G401.6 (cell line): ENCODE measurements around the gene RNF144A.

Experiments
- FAIRE-seq: peaks from 2 replicates; lab custom pipeline; 2012; peaks lifted over from hg19 to GRCh38; lab: Jason Lieb, UNC

The RNF144A gene

DNA sequence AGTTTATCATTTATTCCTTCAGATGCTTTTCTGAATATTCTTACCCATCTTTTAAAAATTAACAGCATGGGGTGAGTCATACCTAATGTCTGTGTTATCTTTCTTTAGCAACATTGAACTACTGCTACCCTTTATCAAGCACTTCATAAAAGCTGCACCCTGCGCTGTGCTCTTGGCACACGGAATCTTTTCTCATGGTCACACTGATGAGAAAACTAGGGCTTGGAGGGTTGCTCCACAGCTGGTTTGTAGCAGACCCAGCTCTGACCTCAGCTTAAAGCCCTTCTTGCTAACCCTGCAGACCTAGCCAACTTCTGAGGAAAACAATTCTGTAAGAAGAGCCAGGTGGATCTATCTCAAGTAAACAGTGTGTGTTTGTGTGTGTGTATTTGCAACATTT lies 106.3 kb downstream of the RNF144A start:
- FAIRE-seq: no peak

DNA sequence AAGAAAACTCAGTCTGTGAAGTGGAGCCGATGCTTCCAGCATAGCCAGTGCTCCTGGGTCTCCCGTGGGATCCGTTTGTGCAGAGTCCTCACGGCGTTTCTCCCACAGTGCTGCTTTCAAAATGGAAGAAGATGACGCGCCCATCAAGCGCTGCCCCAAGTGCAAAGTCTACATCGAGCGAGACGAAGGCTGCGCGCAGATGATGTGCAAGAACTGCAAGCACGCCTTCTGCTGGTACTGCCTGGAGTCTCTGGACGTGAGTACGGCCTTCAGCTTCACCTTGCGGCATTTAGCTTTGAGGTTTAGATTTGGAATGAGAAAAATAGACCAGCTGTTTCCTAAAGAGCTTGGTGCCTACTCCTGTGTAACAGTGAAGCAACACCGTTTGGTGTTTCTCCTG lies 107.0 kb downstream of the RNF144A start:
- no peak for FAIRE-seq

DNA sequence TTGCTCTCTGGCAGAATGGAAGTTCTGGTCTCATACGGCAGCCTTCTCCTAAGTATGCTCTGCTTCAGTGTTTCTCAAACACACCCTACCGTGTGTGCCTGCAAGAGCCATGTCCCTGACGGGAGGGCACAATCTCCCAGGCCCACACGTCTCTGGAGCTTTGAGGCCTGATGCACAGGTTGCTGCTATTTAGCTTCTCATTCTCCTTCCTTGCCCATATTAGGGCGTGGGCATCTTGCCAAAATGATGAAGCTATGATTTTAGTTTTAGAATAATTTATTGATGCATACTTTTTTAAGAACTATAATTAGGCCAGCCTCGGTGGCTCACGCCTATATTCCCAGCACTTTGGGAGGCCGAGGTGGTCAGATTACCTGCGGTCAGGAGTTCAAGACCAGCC lies 107.9 kb downstream of the RNF144A start:
- FAIRE-seq: no peak

DNA sequence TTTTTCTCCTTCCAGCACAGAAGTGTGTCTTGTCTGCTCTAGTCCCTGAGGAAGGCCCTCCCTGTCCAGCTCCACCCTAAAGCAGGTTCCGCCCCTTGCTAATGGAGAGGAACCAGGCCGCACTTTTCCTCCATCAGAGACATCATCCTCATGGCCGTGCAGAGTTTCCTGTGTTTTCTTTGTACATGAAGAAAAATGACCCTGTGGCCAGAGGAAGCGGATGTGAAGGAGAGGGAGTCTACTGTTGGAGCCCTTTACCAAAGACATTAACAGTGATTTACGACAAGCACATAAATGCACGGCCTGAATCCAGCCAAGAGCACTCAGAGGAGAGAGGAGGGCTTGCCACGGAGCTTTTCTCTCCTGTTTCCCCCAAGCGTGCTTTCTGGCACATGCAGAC lies 109.5 kb downstream of the RNF144A start:
- FAIRE-seq: no peak

DNA sequence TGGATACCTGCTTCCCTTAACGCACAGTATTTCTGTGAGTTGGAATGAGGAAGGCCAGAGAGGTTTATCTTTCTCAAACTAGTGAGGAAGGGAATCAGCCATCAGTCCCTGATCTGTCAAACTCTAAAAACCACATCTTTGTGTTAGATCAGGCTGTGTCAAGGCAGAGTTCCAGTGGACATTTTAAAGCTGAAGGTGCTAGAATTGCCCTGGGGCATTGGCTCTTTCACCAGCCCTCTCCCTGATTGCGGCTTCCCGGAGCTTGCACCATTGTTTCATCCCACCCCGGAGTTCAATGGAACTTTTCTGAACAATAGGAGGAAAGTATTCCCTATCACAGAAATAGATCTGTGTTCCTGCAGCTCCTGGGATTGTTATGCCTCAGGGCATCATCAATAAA lies 110.2 kb downstream of the RNF144A start:
- FAIRE-seq: no peak

DNA sequence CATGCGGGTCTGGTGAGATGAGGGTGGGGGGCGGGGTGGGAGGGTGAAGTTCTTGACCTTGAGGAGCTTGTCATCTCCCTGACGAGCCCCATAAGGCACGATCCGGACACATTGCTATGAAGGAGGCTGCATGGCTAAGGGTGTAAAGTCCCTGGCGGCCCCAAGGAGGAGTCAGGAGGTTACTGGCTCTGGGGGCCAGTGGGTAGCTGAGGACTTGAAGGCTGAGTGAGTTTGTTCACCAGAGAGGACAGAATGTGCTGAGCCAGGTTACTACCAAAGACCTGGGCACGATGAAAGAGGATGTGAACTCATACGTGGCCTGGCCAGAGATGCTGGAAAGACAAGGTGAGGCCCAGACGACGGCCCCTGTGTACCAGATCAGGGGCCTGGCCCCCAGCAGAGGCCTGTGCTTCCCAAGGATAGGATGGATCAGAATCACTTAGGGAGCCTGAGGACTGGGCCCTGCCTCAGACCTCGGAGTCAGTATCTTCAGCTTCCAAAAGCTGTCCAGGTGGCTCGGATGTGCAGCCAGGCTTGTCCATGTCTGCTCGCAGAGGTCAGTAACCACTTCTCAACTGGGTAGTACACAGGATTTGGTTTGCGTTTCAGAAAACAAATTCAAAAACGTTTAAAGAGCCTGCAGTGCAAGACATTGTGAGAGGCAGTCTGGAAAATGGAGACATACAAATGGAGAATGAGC lies 110.9 kb downstream of the RNF144A start:
- FAIRE-seq: no peak

DNA sequence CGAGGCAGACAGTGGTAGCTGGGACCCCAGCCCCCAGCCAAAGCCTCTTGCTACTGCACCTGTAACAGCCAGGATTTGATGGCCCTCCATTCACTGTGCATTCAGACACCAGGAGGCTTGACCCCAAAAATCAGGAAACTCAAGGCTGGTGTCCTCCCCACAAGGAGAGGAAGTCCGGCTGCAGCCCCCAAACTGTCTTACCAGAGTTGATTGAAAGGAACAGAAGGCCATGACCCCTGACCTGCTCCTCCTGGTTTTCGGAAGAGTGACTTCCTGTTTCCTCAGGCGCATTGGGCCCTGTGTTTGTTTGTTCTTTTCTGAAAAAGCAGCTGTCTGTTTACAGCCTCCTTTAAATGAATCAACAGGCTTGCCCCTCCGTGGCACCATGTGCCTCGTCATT lies 111.6 kb downstream of the RNF144A start:
- FAIRE-seq: no peak

DNA sequence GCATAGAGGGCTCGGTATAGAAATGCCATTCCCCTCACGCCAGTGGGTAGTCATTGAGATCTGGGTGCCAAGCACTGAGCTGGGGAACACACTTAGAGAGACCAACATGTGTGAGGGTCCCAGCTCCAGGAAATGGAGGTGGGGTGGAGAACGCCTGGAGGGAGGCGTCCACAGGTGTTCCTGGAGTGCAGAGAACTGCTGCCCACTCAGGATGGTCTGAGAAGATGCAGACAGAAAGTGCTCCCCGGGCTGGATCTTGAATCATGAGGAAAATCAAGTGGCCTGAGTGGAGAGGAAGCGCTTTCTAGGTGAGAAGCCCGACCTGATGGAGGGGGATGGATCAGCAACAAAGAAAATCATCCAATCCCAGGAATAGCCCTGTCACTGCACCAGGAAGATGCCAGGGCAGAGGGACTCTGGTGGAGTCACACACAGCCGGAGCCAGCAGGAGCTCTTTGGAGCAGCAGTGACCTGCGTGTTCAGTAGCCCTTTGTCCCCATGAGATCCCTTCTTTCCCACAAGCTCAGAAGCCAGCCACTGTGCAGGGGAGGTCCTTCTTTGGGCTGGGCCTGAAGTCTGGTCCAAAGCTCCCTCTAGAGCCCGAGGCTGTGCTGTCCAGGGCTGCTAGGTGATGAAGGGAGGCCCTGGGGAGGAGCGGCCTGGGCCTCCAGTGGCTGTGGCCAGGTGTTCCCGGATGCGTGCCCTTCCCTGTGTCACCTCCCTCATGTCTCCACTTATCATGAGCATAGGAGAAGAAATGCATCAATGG lies 112.3 kb downstream of the RNF144A start:
- FAIRE-seq: no peak

DNA sequence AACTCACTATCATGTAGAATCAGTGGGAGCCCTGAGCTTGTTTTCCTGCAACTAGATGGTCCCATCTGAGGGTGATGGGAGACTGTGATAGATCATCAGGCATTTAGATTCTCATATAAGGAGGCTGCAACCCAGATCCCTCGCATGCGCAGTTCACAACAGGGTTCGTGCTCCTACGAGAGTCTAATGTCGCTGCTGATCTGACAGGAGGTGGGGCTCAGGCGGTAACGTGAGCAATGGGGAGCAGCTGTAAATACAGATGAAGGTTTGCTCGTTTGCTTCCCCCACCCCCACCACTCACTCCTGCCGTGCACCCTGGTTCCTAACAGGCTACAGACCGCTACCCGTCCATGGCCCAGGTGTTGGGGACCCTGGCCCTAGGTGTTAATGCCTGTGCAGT lies 113.6 kb downstream of the RNF144A start:
- no peak for FAIRE-seq

DNA sequence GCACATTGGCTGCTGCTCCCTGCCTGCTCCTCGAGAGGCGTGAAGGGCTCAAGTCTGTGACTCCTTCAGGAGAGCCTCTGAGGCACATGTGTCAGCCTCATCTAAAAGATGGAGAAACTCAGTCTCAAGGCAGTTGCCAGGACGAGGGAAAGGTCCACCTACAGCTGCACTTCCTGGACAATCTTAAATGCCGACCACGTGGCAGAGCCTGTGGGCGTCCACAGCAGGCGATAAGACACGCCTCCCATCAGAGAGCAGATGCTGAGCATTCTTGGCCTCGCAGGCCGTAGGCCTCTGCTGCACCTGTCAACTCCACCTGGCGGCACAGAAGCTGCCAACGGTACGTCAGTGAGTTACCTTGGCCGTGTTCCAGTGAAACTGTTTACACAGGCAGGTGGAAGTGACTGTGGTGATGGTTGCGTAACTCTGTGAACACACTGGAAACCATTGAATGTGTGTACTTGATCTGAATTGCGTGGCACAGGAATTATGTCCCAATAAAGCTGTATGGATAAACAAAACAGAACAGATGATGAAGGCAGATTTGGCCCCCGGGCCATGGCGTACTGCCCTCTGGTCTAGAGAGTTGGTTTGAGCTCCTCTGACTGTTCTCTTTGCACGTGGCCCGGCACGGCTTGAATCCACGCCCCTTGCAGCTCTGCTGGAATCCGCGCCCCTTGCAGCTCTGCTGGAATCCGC lies 114.5 kb downstream of the RNF144A start:
- no peak for FAIRE-seq

DNA sequence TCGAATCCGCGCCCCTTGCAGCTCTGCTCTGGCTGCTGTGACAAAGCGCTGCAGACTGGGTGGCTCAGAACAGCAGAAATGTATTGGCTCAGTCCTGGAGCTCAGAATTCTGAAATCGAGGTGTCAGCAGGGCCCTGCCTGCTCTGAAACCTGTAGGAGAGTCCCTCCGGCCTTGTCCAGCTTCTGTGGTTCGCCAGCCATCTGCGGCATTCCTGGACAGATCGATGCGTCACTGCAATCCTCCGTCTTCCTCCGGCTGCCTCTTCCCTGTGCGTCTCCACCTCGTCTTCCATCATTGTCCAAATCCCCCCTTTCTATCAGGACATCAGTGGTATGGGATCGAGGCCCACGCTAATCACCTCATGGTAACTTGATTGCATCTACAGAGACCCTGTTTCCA lies 115.2 kb downstream of the RNF144A start:
- FAIRE-seq: no peak

DNA sequence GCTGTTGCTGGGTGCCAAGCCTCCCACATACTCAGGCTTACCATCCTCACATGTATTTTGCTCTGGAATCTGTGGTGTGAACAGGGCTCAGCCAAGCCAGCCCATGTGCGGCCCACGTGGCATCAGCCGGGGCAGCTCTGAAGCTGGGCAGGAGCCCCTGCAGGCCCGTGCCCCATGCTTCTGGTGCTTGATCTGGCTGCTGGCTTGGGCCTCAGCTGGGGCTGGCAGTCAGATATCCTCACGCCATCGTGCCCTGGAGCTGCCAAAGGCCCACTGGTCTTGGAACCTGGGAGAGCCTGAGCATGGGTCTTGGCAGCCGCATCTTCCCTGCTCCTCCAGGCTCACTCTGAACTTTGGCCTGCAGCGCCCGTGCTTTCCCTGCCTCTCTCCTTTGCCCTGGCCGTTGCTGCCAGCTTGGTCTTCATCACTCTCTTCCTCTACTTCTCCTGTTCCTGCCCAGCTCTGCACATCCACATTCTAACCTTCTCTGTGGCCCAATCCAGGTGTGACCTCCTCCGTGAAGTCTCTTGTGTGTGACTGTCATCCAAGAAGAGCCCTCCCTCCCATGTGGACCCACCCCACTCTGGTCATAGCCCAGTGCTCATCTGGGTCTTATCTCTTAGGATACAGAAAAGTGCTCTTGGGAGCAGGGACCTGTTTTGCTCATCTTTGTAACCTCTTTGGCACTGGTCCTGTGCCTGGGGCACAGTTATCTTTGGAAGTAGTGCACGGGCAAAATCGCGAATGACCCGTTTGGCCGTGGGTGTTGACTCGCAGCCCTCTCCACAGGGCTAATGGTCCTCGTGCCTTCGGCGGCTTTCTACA lies 116.1 kb downstream of the RNF144A start:
- no peak for FAIRE-seq

DNA sequence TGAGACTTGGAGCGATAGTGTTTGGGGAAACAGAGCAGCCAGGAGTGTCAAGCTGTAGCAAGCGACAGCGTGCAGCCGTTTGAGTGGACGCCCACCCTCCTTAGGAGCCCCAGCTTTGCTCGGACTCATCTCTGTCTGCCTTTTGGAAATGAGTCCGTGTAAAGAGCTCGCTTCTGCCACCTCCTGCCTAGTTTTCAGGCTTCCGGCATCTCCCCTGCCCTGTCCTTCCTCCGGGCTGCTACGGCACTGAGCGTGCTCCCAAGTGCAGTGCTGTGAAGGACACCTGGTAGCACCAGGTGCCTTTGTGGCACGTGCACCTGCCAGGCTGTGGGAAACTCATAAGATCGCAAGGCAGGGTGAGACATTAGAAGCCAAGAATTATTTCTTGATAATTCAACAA lies 117.1 kb downstream of the RNF144A start:
- FAIRE-seq: no peak

DNA sequence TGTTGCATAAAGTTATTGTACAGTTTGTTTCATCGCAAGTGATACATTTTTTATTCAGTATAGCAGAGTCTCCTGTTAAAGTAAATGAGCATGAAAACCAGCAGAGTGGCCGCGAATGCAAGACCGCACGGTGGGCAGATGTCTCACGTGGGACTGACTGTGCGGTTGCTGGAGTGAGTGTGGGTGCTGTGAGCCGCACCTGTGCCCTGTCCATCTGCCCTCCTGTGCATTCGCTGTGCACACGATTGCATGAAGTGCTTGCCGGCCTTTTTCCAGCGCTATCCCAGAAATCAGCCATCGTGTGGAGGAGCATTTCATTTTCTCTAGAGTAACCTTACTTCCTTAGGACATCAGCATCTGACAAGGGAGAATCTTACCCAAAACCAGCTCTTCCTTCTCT lies 118.7 kb downstream of the RNF144A start:
- no peak for FAIRE-seq

DNA sequence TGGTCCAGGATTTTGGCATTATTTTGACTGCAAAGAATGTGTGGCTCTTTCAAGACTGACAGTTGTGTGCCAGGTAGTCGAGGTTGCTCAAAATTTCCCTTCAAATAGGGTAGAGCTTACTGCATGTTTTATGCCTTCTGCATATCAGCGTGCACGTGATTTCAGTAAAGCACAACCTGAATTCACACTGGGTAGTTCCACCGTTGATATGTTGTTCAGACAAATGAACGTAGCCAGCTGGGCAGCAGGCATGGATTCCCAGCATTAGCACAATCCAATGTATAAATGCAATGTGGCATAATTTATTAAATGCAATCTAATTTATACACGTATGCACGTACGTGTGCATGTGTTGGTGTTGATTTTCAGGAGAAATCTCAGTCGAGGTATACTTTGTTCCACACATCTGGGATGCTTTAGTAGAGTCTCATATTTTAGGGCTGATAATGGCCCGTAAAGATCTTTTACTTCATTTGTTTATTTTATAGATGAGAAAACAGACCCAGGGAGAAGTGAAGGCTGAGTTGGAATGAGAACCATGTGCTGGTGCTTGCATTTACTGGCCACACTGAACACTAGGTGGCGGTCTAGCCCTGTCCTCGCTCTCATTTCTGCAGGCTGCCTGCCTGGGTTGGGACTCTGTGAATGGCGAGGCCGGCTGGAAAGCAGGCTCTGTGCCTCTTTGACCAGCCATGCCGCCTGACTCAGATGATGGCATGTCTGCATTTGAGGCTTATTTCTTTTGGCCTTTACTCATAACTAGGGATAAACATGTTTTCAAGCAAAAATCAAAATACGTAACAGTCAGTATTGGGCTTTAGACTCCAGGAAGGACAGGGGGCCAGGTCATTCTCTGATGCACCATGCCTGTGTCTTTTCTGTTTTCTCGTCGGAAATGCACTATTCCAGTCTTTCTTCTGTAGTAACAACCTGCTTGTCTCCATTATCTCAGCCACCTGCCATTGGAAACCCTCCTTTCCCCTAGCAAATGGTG lies 120.4 kb downstream of the RNF144A start:
- no peak for FAIRE-seq

DNA sequence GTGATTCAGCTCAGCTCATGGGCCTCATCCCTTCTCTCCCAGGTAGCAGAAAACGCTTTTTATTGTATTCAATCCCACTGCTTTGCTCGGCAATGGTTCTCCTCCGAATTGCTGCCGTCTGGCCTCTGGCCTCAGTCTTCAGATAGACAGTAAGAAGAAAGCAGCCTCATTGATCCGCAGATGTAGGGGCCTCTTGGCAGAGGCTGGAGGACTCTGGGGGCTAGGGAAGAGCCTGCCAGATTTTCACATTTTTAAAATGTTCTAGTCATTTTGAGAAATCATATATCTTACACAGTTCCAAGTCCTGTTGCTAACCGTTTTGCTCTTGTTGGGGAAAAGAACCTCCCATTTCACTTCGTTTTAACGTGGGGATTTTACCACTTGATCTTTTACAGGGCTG lies 123.3 kb downstream of the RNF144A start:
- no peak for FAIRE-seq

DNA sequence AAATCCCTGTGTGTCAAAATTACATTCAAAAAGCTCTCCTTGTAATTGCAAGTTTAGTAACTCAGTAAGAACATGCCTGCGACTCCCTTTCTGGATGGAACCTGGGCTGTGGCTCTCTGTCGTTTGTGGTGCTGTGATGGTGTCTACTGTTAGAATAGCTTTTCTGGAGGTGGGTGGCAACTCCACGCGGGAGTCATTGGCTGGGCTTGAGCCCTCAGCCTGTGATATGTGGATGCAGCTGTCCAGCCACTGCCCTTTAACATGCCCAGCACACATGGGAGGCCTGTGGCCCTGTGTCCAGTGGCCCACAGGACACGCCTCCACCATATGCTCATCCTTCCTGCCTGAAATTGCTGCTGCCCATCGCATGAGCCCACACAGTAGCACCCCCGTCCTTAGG lies 124.2 kb downstream of the RNF144A start:
- no peak for FAIRE-seq

DNA sequence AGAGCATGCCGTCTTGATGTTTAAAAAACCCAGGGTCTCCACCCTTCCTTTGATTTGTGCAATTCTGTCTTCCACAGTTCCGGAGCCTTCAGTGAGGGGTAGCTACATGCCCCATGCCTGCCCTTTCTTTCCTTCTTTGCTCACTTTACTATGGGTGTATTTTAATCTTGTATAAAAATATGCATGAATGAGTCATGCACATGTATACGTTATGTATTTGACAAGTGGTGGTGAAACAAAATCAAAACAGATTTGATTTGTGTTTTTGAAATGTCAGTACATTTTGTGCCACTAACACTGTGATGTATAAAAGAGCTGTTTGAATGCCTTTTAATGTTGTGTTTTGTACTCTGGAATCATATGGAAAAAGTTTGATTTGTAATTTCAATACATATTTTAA lies 126.5 kb downstream of the RNF144A start:
- no peak for FAIRE-seq

DNA sequence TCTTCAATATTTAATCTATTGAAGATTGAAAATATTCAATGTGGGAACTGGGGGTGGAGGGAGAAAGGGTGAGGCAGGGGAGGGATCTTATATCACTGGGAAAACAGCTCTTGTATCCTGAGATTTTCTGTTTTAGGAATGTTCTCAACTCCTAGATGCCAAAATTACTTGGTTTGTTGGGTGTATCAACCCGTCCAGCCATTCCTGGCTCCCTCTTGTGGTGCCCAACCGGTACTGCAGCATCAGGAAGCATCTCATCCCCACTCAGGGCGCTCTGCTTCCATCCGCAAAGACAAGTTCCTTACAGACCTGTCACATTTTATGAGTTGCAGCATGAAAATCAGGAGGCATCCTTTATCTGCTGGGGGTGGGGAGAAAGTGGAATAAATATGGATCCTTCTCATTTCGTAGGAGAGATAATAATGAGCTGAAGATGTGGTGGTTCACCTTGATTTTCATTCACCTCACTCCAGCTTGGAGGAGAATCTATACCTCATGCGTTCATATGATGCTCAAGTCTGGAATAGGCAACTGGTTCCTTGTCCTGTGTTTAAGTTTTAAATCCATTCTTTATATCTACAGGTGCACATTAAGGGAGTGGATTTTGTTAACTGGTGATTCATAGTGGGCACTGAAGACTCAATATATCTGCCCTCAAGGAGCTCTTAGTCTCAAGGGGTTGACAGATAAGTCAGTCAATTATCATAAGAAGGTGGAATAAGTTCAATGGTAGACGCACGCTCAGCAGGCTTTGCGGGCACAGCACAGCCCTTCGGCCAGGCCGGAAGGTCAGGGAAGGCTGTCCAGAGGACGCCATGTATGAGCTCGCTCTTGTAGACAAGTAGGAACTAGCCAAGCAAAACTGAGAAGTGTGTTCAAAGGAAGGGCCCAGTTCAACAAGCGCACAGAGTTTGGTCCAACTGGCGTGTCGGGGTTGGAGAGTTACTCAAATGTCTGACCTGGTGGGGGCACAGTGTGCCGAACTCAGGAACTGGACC lies 127.3 kb downstream of the RNF144A start:
- FAIRE-seq: no peak
